ENCODE measurements around the gene CMTM4.

Gene CMTM4

GRCh38 chr16:66696669-66697630 is at the start of gene CMTM4:
CMTM4 (minus strand) TSS chr16:66696743; CDS start chr16:66696525, 218 bp downstream.
- peak in 54 of 56 donors; percentile 22 to 90 (median 76) for DNase-seq

- no peak for DNase-seq
Observed at GRCh38 chr16:66746048-66746447, 49.5 kb upstream of the CMTM4 start.

DNA sequence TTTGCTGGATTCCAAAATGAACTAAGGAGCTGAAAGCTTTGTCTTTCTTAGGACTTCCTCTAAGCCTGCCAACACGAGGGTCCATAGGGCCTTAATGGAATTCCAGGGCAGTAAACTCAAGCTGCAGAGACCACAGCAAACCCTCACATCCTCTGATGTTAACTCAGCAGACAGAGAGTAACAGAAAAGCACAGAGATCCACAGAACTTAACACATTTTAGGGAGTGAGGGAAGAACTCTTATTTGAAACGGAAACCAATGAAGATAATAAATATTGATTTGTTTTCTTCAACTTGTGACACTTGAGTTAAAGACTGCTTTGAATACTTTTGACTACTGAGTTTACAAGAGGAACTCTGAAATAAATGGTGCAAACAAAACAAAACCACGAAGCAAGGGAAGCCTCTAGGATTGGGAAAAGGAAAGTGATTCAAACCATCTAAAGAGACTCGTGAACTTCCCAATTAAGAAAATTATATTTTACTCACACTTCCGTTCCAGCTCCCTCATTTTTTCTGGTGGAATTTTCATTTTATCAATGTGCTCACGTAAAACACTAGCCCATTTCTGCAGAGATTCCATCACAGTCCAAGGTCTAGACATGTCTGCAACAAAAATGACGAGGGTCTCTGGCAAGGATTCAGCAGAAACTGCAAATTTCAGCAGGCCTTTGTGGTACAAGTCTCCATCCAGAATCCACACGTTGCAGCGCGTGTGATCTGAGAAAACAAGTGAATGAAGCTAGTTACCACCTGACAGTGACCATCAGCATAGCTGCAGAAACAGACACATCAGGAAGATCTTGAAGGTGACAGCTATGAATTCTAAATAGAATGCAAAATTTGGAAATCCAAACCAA is 45.6 kb upstream of the CMTM4 start:
- no peak for DNase-seq

DNA sequence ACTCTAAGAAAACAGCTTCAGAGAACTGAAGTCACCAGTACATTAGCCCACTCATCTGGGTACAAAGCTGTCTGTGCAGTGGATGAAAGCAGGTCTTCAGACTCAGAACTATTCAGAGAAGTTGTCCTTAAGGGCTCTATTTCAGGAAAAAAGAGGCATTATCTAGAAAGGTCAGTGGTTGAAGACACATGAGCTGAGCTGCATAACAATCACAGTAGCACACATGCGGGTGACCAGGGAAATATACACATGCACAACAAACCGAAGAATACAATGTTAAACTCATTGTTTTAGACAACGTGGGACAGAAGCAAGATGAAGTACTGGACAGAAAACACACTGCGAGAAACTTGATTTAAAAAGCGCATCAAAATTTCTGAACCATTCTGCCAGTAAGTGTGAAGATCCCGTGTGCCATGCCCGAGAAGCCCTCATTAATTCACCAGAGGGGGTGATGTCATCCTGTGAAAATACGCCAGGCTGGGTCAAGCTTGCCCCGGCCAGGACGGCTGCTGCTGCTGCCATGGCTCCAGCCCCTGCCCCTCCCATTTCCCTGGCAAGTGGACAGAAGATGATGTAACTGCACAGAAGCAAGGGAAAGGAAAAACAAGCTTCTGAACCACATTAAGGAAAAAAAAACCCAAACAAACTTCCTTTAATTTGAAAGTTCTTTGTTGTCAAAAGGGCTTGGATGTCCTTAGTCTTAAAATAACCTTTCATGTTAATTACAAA is 44.8 kb upstream of the CMTM4 start:
- peak; percentile 21 to 96 (median 88) for DNase-seq

DNA sequence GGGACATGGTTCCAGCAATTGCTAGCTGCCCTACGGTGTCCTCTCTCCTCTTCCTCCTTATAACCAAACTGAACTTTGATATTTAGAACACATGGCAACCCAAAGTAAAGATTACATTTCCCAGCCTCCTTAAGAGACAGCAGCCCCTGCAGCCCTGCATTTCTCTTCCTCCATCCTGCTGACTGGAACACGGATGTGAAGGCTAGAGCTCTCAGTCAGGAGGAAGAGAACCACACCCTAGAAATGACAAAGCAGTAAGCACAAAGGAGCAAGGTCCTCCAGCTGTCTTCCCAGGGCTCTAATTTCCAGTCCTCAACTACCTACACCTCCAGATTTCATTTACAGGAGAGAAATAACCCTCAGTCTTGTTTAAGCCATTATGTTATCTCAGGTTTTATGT is 44.0 kb upstream of the CMTM4 start:
- DNase-seq: peak in 2 of 56 donors; percentile 10 to 50

- DNase-seq: peak in 3 of 56 donors; percentile 19 to 38 (median 22)
Observed at GRCh38 chr16:66740010-66740409, 43.5 kb upstream of the CMTM4 start.

DNA sequence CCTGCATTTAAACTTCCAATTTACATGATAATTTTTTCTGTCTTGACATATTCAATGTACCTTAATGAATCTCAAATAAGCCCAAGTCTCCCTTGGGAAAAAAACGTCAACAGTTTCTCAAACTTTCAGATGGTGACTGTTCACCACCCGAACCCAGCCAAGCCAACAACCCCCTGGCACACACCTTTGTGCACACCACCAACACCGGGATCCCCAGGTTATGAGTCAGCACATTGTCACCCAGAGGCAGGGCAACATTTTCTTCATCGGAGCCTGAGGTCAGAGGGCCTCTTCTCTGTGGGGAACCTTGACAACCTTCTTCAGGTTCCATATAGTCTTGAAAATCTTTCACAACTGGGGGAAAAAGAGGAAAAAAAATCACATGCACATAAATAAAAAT is 39.3 kb upstream of the CMTM4 start:
- no peak for DNase-seq

GRCh38 chr16:66731101-66731500 is 34.6 kb upstream of the CMTM4 start:
- no peak for DNase-seq

DNA sequence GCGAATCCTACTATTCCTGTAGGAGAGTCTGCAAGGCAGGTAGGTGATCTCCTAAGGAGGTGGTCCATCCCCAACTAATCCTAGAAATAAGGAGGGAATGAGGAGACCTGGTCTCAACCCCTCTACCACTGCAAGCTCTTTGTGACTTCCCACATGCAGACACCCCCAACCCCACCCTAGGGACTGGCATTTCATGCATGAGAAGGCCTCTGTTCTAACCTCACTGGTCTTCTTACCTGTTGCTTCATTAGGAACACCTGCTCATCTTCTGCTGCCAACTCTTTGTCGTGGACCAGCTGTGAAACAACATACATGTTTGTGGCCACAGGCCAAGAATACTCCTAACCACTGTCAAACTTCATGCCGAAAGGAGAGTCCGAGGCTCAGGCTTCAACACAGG is 32.3 kb upstream of the CMTM4 start:
- DNase-seq: peak in 1 of 56 donors; percentile 4

DNA sequence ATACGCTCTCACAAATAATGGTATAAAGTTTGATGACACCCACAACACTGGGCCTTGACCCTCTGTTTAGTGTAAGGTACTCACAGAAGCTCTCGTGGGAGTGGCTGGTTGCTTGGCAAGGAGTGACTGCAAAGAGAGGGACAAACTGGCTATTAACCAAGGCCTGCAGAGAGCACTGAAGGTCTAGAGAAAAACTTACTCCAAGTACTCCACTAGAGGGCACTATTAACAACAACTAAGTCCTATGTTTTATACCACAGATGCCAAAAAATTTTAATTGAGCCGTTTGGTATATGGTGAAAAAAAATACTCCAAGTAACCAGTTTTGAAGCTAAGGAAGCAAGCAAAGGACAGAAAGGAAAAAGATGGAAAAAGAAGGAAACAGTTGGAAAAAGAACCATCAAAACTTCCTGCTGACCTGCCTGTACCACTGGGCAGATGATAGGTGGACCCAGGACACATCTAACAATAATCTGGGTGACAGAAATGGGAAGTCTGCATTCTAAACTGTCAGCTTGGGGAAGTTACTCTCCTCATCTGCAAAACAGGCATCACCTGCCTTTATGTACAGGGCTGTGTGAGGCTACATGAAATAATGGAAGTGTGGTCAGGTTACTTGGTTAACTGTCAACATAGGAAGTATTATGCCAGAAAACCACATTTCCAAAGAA is 31.7 kb upstream of the CMTM4 start:
- peak in 16 of 56 donors; percentile 5 to 49 (median 22) for DNase-seq

GRCh38 chr16:66720766-66721165 is 24.2 kb upstream of the CMTM4 start:
- DNase-seq: no peak

GRCh38 chr16:66719246-66719645 is 22.7 kb upstream of the CMTM4 start:
- no peak for DNase-seq

GRCh38 chr16:66717776-66718175 is 21.2 kb upstream of the CMTM4 start:
- DNase-seq: no peak

- peak in 29 of 56 donors; percentile 4 to 55 (median 17) for DNase-seq
Observed at GRCh38 chr16:66717112-66717675, 20.7 kb upstream of the CMTM4 start.

GRCh38 chr16:66714654-66715307 is 18.2 kb upstream of the CMTM4 start:
- DNase-seq: no peak

GRCh38 chr16:66714062-66714461 is 17.5 kb upstream of the CMTM4 start:
- no peak for DNase-seq

GRCh38 chr16:66713076-66713475 is 16.5 kb upstream of the CMTM4 start:
- DNase-seq: peak in 21 of 56 donors; percentile 12 to 67 (median 35)

DNA sequence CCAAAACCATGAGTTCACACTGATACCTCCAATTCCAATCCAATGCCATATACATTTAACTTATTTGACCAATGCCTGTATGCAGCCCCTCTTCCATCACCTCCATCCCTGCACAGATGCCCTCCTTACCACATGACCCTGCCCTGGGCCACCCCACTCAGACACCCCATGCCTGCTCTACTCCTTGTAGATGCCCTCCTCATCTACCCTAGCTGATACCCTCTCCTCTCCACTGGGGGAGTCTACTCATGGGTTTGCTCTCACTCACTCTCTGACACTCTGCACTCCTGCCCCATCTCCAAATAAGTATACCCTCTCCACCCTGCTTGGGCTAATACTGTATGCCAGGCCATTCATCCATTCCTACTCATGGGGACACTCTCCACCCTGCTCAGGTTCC is 16.0 kb upstream of the CMTM4 start:
- no peak for DNase-seq

GRCh38 chr16:66711581-66711980 is 15.0 kb upstream of the CMTM4 start:
- DNase-seq: no peak

- peak in 5 of 56 donors; percentile 8 to 51 (median 11) for DNase-seq
Observed at GRCh38 chr16:66706506-66706880, 9.9 kb upstream of the CMTM4 start.

Data from nucleus accumbens (tissue), 56 donors.